HCT116 (cell line): ENCODE data around the gene PLD1. TPM values are rescaled to one million over a fixed set of nuclear protein-coding genes. Genes with fewer than 3 reads are reported as not detected.

Experiments used
- ATAC-seq: fragments of 200-7000 bp; cut with Tn5 transposase; 2 replicates; pipeline ENCODE4 v1.9.1; 2020; ENCODE audit warnings: mild to moderate bottlenecking, moderate library complexity
- BruUV-seq: library from RNA; stranded (reverse); fragments of 400-500 nt; replicated peaks from 2 replicates; lab custom pipeline; 2021; lab: Mats Ljungman, UMichigan
- CTCF ChIA-PET: fragments of 300-600 bp; sonication (Branson Sonifier 250); formaldehyde crosslinking; loops from one replicate; lab custom pipeline; 2021; ENCODE audit warnings: antibody characterized with exemption; lab: Charles Lee
- POLR2A ChIA-PET: fragments of 300-600, 350-600 bp; sonication (Branson Sonifier 250); formaldehyde crosslinking; loops from one replicate; lab custom pipeline; 2021; ENCODE audit warnings: antibody characterized with exemption; lab: Charles Lee
- RAD21 ChIA-PET, 2 experiments: fragments of 300-600 bp; sonication (Branson Sonifier 250); formaldehyde crosslinking; loops; one replicate each; lab custom pipeline; 2023; ENCODE audit warnings: low total read pairs in 2 of 2; ENCODE audit not compliant: uncharacterized antibody in 2 of 2, unreplicated experiment in 2 of 2, low non-redundant PET in 1 of 2; lab: Charles Lee
- DNase-seq: peaks from one replicate; pipeline ENCODE4 v3.0.0-alpha.2; 2010; ENCODE audit warnings: low read depth, low spot score
- H2AFZ ChIP-seq: fragments of 200-600 bp; shearing (Covaris generic), sonication (generic); 2 replicates; pipeline ENCODE4 v1.6.1; 2017; ENCODE audit warnings: low read depth, mixed run types, mixed read lengths, antibody characterized with exemption, low read length; ENCODE audit not compliant: poor library complexity, severe bottlenecking
- H3K27ac ChIP-seq: 2 replicates; pipeline ENCODE4 v1.5.1; 2012; ENCODE audit warnings: low read depth, low read length
- H3K27me3 ChIP-seq: fragments of 200-600 bp; sonication (generic); 2 replicates; pipeline ENCODE4 v1.6.1; 2016; ENCODE audit warnings: mixed run types, low read length, mixed read lengths; ENCODE audit not compliant: insufficient read depth
- H3K36me3 ChIP-seq, 2 experiments: fragments of 200-500 bp in 1 of 2; fragments of 200-600 bp in 1 of 2; sonication (Bioruptor generic) in 1 of 2; sonication (generic) in 1 of 2; 2 replicates each; pipeline versions ENCODE4 v1.5.1 to v1.6.1; 2014 to 2016; ENCODE audit warnings: low read length in 2 of 2, inconsistent platforms in 1 of 2, mixed read lengths in 1 of 2, mixed run types in 1 of 2; ENCODE audit not compliant: insufficient read depth in 2 of 2, control insufficient read depth in 1 of 2
- H3K4me1 ChIP-seq, 2 experiments: fragments of 200-600 bp in 1 of 2; sonication (generic) in 1 of 2; 2 replicates each; pipeline versions ENCODE4 v1.5.1 to v1.6.1; 2012 to 2017; ENCODE audit warnings: low read length in 2 of 2, inconsistent platforms in 1 of 2, mild to moderate bottlenecking in 1 of 2, mixed read lengths in 1 of 2, mixed run types in 1 of 2, moderate library complexity in 1 of 2; ENCODE audit not compliant: insufficient read depth in 2 of 2, control insufficient read depth in 1 of 2
- H3K4me2 ChIP-seq: fragments of 200-600 bp; sonication (generic); 2 replicates; pipeline ENCODE4 v1.6.1; 2017; ENCODE audit warnings: mixed run types, low read length, mixed read lengths
- H3K4me3 ChIP-seq, 2 experiments: fragments of 200-600 bp in 1 of 2; sonication (generic) in 1 of 2; replicated peaks in 1 of 2; 2 replicates each; pipeline ENCODE4 v1.5.1; 2011 to 2016; ENCODE audit warnings: low read length in 2 of 2, control low read depth in 1 of 2, low read depth in 1 of 2, mild to moderate bottlenecking in 1 of 2, mixed read lengths in 1 of 2, mixed run types in 1 of 2
- H3K79me2 ChIP-seq: fragments of 200-600 bp; sonication (generic); 2 replicates; pipeline ENCODE4 v1.6.1; 2017; ENCODE audit warnings: mild to moderate bottlenecking, mixed run types, low read length, moderate library complexity, mixed read lengths; ENCODE audit not compliant: insufficient read depth
- H3K9ac ChIP-seq: fragments of 200-600 bp; sonication (generic); 2 replicates; pipeline ENCODE4 v1.6.1; 2016; ENCODE audit warnings: low read length, mixed read lengths
- H3K9me2 ChIP-seq: fragments of 200-600 bp; sonication (generic), shearing (Covaris generic); 2 replicates; pipeline ENCODE4 v1.6.1; 2017; ENCODE audit warnings: mixed run types, mild to moderate bottlenecking, moderate library complexity; ENCODE audit not compliant: insufficient read depth
- H3K9me3 ChIP-seq, 2 experiments: fragments of 200-500 bp in 1 of 2; fragments of 200-600 bp in 1 of 2; sonication (Bioruptor generic) in 1 of 2; sonication (generic) in 1 of 2; 2 replicates each; pipeline ENCODE4 v1.6.1; 2014 to 2017; ENCODE audit warnings: low read length in 2 of 2, mixed read lengths in 2 of 2, inconsistent platforms in 1 of 2, low read depth in 1 of 2, mild to moderate bottlenecking in 1 of 2, mixed run types in 1 of 2, moderate library complexity in 1 of 2; ENCODE audit not compliant: control insufficient read depth in 1 of 2, insufficient read depth in 1 of 2
- H4K20me1 ChIP-seq: fragments of 200-600 bp; sonication (generic), shearing (Covaris generic); 2 replicates; pipeline ENCODE4 v1.6.1; 2017; ENCODE audit warnings: mixed run types, mild to moderate bottlenecking, moderate library complexity; ENCODE audit not compliant: insufficient read depth
- ATF3 ChIP-seq: IDR thresholded peaks from 2 replicates; pipeline ENCODE4 v1.6.1; 2012
- CBX3 ChIP-seq: IDR thresholded peaks from 2 replicates; pipeline ENCODE4 v1.6.1; 2012; ENCODE audit warnings: low read depth
- CEBPB ChIP-seq: IDR thresholded peaks from 2 replicates; pipeline ENCODE4 v1.6.1; 2012; ENCODE audit warnings: low read depth
- ELF1 ChIP-seq: IDR thresholded peaks from 2 replicates; pipeline ENCODE4 v1.6.1; 2012; ENCODE audit warnings: low read depth, borderline replicate concordance
- FOSL1 ChIP-seq: IDR thresholded peaks from 2 replicates; pipeline ENCODE4 v1.6.1; 2012; ENCODE audit warnings: low read depth
- JUND ChIP-seq: IDR thresholded peaks from 2 replicates; pipeline ENCODE4 v1.6.1; 2012
- POLR2AphosphoS5 ChIP-seq: IDR thresholded peaks from 2 replicates; pipeline ENCODE4 v1.6.1; 2011; ENCODE audit warnings: mild to moderate bottlenecking, low read depth, low read length, moderate library complexity
- RAD21 ChIP-seq: IDR thresholded peaks from 2 replicates; pipeline ENCODE4 v1.6.1; 2012; ENCODE audit warnings: low read depth, mild to moderate bottlenecking
- REST ChIP-seq: IDR thresholded peaks from 2 replicates; pipeline ENCODE4 v1.6.1; 2012; ENCODE audit warnings: low read depth
- SIN3A ChIP-seq: IDR thresholded peaks from 2 replicates; pipeline ENCODE4 v1.6.1; 2012; ENCODE audit warnings: low read depth
- SP1 ChIP-seq: IDR thresholded peaks from 2 replicates; pipeline ENCODE4 v1.6.1; 2012; ENCODE audit warnings: low read depth
- TCF7L2 ChIP-seq: IDR thresholded peaks from 2 replicates; pipeline ENCODE4 v1.7.0; 2011; ENCODE audit warnings: borderline replicate concordance, inconsistent platforms; ENCODE audit not compliant: insufficient read depth, insufficient read length; ENCODE audit errors: extremely low read depth
- YY1 ChIP-seq: IDR thresholded peaks from 2 replicates; pipeline ENCODE4 v1.6.1; 2011; ENCODE audit warnings: low read length, low read depth, moderate library complexity, mild to moderate bottlenecking; ENCODE audit not compliant: insufficient replicate concordance; ENCODE audit errors: extremely low read depth
- ZFX ChIP-seq: fragments of 450-650 bp; IDR thresholded peaks from 2 replicates; pipeline ENCODE4 v1.6.1; 2017
- intact Hi-C: fragments of 100-400 bp; cut with micrococcal nuclease; formaldehyde crosslinking; loops from 2 replicates; pipeline ENCODE4 v1.10.0; 2022
- total RNA-seq: library from RNA; stranded (reverse); gene quantifications from one replicate; pipeline ENCODE4 v1.2.1, GENCODE V29; 2021; ENCODE audit not compliant: unreplicated experiment
- TF ChIP-seq, protein P1 (sequence below), 3 experiments: fragments of 200-600 bp in 1 of 3; sonication (generic) in 1 of 3; IDR thresholded peaks in 2 of 3; conservative IDR thresholded peaks in 1 of 3; 2 replicates each; pipeline ENCODE4 v1.5.1; 2012 to 2017; ENCODE audit warnings: low read depth in 2 of 3, low read length in 2 of 3, antibody characterized with exemption in 1 of 3, borderline replicate concordance in 1 of 3, control low read depth in 1 of 3, mild to moderate bottlenecking in 1 of 3, mixed read lengths in 1 of 3, mixed run types in 1 of 3, moderate library complexity in 1 of 3; ENCODE audit not compliant: insufficient read depth in 1 of 3

The PLD1 gene
- total RNA-seq, 1 experiment from 2014 or later, result 8.4 TPM

GRCh38 chr3:171803044-171803443 lies 7.2 kb downstream of the PLD1 start:
- H3K9me2 ChIP-seq, result no peaks in the 10 kb centered on the region; the same call in 1 of the 2 replicates
- H3K36me3 ChIP-seq, result no peaks in the 10 kb centered on the region
- no peaks in the 10 kb centered on the region for H3K27me3 ChIP-seq
- ChIA-PET RAD21 (no interaction called here), CTCF (no interaction called here), POLR2A (no interaction called here)
- H3K9ac ChIP-seq, result no peak overlapping the region
- H2AFZ ChIP-seq, result no peak overlapping the region
- no peaks in the 10 kb centered on the region for H4K20me1 ChIP-seq
- TF ChIP-seq CBX3, result no peak
- BruUV-seq, result no TSS peak
- no peaks in the 10 kb centered on the region for H3K9me3 ChIP-seq
- H3K4me1 ChIP-seq, result peaks cover 7 to 36% of the 10 kb centered on the region in 2 experiments; a peak in 3 of 4 replicates
- ATAC-seq (no peak), DNase-seq (no peak)
- H3K79me2 ChIP-seq, result no peaks in the 10 kb centered on the region
- H3K27ac ChIP-seq, result no peak overlapping the region
- H3K4me3 ChIP-seq, result no peak overlapping the region
- intact Hi-C loops, result no loop called here
- H3K4me2 ChIP-seq, result no peak overlapping the region

DNA sequence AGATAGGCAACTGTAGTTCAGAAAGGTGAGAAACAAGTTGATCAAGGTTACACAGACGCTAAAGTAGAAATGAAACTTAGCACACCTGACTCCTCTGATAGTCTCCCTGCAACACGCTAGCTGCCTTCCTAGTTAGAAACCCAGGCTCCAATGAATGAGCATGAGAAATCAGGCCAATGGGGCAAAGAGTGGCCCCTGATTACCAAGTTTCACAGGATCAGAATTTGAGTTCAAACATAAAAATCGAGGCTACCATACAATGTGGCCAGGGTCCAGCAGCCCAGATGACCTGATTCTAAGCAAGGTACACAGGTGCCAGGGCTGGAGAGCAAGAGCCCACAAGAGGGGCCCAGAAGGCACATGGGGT lies 7.7 kb downstream of the PLD1 start:
- DNase-seq, result no peak
- H3K27ac ChIP-seq, result no peak overlapping the region
- H3K4me1 ChIP-seq, result peaks cover 9 to 40% of the 10 kb centered on the region in 2 experiments; a peak in 3 of 4 replicates
- no peaks in the 10 kb centered on the region for H3K27me3 ChIP-seq
- no peak overlapping the region for H3K9ac ChIP-seq
- ChIA-PET CTCF (no interaction called here), POLR2A (no interaction called here), RAD21 (no interaction called here)
- no TSS peak for BruUV-seq
- no peak for ATAC-seq
- H3K9me2 ChIP-seq, result no peaks in the 10 kb centered on the region; the same call in 1 of the 2 replicates
- no peak overlapping the region for H2AFZ ChIP-seq
- H3K36me3 ChIP-seq, result no peaks in the 10 kb centered on the region
- H3K4me2 ChIP-seq, result peak overlapping the region; percentile 42; the same call in 1 of the 2 replicates
- H3K9me3 ChIP-seq, result no peaks in the 10 kb centered on the region
- intact Hi-C loops, result no loop called here
- no peaks in the 10 kb centered on the region for H4K20me1 ChIP-seq
- no peaks in the 10 kb centered on the region for H3K79me2 ChIP-seq
- no peak overlapping the region for H3K4me3 ChIP-seq
- TF ChIP-seq TCF7L2 (no peak), SIN3A (no peak), POLR2AphosphoS5 (no peak), SP1 (no peak), JUND (no peak), ELF1 (no peak), YY1 (no peak), ATF3 (no peak), ZFX (no peak), FOSL1 (no peak), CEBPB (no peak), REST (no peak), RAD21 (no peak)
- TF ChIP-seq, protein P1, sequence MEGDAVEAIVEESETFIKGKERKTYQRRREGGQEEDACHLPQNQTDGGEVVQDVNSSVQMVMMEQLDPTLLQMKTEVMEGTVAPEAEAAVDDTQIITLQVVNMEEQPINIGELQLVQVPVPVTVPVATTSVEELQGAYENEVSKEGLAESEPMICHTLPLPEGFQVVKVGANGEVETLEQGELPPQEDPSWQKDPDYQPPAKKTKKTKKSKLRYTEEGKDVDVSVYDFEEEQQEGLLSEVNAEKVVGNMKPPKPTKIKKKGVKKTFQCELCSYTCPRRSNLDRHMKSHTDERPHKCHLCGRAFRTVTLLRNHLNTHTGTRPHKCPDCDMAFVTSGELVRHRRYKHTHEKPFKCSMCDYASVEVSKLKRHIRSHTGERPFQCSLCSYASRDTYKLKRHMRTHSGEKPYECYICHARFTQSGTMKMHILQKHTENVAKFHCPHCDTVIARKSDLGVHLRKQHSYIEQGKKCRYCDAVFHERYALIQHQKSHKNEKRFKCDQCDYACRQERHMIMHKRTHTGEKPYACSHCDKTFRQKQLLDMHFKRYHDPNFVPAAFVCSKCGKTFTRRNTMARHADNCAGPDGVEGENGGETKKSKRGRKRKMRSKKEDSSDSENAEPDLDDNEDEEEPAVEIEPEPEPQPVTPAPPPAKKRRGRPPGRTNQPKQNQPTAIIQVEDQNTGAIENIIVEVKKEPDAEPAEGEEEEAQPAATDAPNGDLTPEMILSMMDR (IDR thresholded peaks at IDR 0.05 in 2 of 3, conservative IDR thresholded peaks at IDR 0.05 in 1 of 3; ENCODE audit: borderline replicate concordance in 1 of 3, insufficient read depth in 1 of 3, low read depth in 2 of 3, low read length in 2 of 3), result no peak
